Head of caudate nucleus (tissue), 42 donors: ENCODE data around the gene FLT3.
A peak's percentile ranks its signal among the peaks of the same experiment; 100 is the strongest.
"Not testable (repeated sequence)": the region's sequence is repeated elsewhere in the genome, so short reads cannot be mapped to it uniquely, and the experiment has no call there.

ENCODE experiments used
- DNase-seq, 42 donors: peaks; one replicate each; pipeline versions ENCODE4 v3.0.0 to v3.0.0-alpha.2; 2020 to 2021; ENCODE audit warnings: mixed read lengths in 7 of 42
- intact Hi-C: fragments of 100-400 bp; cut with DNase I; formaldehyde crosslinking; loops from one replicate; pipeline ENCODE4 v1.15.0; 2022

FLT3 gene

GRCh38 chr13:28100150-28101121, at the start of gene FLT3:
FLT3 (minus strand) TSS chr13:28100576; CDS start chr13:28100510, 66 bp downstream.
- intact Hi-C loops, result no loop called here
- peak in 10 of 42 donors; percentile 4 to 26 (median 14) for DNase-seq

GRCh38 chr13:28147495-28147894, 47.1 kb upstream of the FLT3 start:
- no peak for DNase-seq
- intact Hi-C loops, result no loop called here

- DNase-seq, result no peak
- intact Hi-C loops, result no loop called here
Measured at GRCh38 chr13:28145049-28145448, 44.7 kb upstream of the FLT3 start.

GRCh38 chr13:28141542-28141941, 41.2 kb upstream of the FLT3 start:
- intact Hi-C loops, DNase-seq: not testable (repeated sequence)

GRCh38 chr13:28140433-28141125, 40.2 kb upstream of the FLT3 start:
- peak in 1 of 42 donors; percentile 12 for DNase-seq
- intact Hi-C loops, result no loop called here

GRCh38 chr13:28138756-28139470, 38.5 kb upstream of the FLT3 start:
- intact Hi-C loops, result no loop called here
- DNase-seq, result peak; percentile 46 to 89 (median 76)

- intact Hi-C loops, result no loop called here
- peak; percentile 74 to 97 (median 93) for DNase-seq
Measured at GRCh38 chr13:28138012-28138755, 37.8 kb upstream of the FLT3 start, which contains the start of gene PAN3. PAN3 (plus strand) TSS chr13:28138545; CDS start chr13:28138658, 113 bp downstream.

- intact Hi-C loops, result no loop called here
- DNase-seq, result peak in 7 of 42 donors; percentile 4 to 39 (median 11)
Measured at GRCh38 chr13:28137596-28137995, 37.2 kb upstream of the FLT3 start.

GRCh38 chr13:28136916-28137315, 36.5 kb upstream of the FLT3 start:
- intact Hi-C loops, result no loop called here
- no peak for DNase-seq

GRCh38 chr13:28131646-28132045, 31.3 kb upstream of the FLT3 start:
- intact Hi-C loops, result no loop called here
- DNase-seq, result no peak

- intact Hi-C loops, result no loop called here
- no peak for DNase-seq
Measured at GRCh38 chr13:28129911-28130693, 29.7 kb upstream of the FLT3 start.

- no peak for DNase-seq
- intact Hi-C loops, result no loop called here
Measured at GRCh38 chr13:28128926-28129325, 28.6 kb upstream of the FLT3 start.

GRCh38 chr13:28128030-28128429, 27.7 kb upstream of the FLT3 start:
- intact Hi-C loops, result no loop called here
- DNase-seq, result no peak

GRCh38 chr13:28121224-28121623, 20.8 kb upstream of the FLT3 start:
- intact Hi-C loops, result no loop called here
- no peak for DNase-seq

- intact Hi-C loops, result no loop called here
- DNase-seq, result no peak
Measured at GRCh38 chr13:28120317-28120716, 19.9 kb upstream of the FLT3 start.

- peak in 9 of 42 donors; percentile 12 to 53 (median 18) for DNase-seq
- intact Hi-C loops, result no loop called here
Measured at GRCh38 chr13:28117689-28118377, 17.5 kb upstream of the FLT3 start.

- intact Hi-C loops, result no loop called here
- DNase-seq, result no peak
Measured at GRCh38 chr13:28116736-28117135, 16.4 kb upstream of the FLT3 start.
